Islet precursor cell (in vitro differentiated cells): Measurements from ENCODE around the gene BCL11A.

Experiments used
- DNase-seq: peaks from one replicate; pipeline ENCODE4 v3.0.0-alpha.2; 2018

Gene BCL11A

DNA sequence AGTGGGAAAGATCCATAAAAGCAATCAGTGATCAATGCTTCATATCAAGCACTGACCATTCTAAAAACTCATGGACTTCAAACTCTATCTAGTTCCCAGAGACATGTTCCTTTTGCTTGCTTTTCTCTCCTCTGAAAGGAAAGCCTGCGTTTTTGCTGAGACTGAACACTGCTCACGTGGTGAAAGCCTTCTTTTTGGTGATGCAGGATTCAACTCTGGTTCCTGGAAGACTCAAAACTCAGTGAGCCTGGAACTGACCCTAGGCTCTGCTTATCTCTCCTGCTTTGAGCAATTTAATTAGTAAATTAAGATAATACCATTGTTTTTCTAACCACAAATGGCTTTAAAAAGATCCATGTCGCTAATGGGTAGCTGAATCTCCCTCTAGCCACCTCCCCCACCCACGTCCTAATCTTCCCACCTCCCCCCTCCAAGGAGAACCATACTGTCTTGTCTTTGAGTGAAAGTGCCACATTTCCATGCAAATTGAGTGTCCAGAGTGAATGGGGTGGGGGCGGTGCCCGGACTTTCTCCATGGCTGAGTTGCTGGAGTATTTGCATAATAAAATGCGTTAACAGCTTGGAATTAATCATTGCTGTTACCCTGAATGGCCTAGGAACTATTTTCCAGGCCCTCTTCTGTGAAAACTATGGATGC is 130.5 kb downstream of the BCL11A start:
- no peak for DNase-seq

DNA sequence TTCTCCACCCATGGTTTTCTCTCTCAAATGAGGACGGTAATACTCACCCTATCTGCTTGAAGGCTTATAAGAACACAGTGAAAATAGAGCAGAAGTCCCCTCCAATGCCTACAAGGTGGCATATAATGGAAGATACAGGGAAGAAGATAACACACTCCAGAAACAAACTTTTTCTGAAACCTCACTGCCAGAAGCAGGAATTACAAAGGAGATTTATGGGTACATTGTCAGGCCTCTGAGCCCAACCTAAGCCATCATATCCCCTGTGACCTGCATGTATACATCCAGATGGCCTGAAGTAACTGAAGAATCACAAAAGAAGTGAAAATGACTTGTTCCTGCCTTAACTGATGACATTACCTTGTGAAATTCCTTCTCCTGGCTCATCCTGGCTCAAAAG is 136.2 kb downstream of the BCL11A start:
- DNase-seq, result peak; percentile 21

DNA sequence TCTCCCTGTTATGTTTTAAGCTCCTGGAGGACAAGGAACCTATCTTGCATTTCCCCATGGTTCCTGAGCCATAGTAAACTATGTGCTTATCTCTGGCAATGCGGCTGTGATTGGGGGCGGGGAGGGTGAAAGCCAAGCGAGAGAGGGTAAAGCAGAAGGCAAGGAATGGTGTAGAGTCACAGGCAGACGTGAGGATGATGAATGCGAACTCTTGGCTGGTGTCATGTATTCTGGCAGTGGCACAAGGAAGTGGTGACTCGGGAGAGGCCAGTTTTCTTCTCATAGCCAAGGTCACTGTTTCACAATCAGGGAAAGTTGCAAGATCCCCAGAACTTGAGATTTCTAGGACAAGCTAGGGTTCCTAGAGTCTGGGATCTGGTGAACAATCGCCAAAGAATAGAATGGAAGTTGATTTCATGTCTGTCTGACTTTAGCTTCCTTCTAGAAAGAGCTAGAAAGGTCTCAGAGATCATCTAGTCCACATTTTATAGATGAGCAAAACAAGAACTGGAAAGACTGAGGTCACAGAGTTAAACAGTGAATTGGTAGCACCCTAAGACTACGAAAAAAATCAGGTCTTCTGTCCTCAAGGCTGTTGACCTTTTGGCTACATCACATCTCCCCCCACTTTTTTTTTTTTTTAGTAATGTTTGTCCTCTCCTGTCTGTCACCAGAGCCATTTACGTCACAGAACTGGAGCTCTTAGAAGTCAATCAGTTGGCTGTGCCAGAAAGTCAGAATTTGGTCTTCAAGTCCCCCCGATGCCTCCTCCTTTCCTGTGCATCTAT is 137.0 kb downstream of the BCL11A start:
- peak; percentile 60 for DNase-seq

DNA sequence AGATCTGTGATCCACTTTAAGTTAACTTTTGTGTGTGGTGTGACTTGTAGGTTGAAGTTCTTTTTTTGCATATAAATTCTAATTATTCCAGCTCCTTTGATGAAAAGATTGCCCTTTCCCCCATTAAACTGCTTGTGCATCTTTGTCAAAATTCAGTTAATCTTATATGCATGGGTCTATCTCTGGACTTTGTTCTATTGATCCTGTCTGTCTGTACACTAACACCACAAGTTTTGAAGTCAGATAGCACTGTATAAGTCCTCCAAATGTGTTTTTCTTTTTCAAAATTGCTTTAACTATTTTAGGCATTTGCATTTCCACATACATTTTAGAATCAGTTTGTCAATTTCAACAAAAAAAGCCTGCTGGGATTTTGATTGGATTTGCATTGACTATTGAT is 137.6 kb downstream of the BCL11A start:
- no peak for DNase-seq

DNA sequence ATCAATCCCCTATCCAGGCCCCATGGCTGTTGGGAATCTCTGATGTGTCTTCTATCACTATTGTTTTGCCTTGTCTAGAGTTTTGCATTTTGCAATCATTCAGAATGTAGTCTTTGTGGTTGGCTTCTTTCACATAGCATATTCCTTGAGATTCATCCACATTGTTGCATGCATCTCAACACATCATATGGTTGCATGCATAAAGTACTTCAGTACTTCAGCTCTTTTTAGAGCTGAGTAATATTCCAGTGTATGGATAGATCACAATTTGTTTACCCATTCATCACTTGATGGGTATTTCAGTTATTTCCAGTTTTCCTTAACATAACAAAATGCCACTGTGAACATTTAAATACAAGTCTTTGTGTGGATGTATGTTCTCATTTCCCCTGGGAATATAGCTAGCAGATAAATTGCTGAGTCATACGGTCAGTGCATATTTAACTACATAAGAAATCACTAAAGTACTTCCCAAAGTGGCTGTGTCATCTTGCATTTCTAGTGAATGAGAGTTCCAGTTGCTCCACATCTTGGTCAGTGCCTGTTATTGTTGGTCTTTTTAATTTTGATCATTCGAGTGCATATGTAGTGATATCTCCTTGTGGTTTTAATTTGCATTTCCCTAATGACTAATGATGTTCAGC is 138.8 kb downstream of the BCL11A start:
- DNase-seq, result no peak

DNA sequence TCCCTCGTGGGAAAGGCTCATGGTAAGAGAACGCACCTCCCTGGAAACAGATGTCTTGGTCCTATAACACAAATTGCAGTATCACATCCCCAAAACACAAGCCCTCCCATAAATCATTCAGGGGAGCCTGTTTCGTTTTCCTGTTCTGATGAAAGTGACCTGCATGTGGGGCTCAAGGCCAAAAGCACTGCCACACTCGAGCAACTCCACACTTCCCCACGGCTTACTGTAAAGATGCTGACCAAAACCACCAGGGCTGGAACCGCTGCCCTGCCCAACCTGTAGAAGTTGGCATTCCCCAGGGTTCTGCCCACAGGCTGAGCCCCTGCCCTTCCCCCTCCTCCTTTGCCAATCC is 139.7 kb downstream of the BCL11A start:
- no peak for DNase-seq

DNA sequence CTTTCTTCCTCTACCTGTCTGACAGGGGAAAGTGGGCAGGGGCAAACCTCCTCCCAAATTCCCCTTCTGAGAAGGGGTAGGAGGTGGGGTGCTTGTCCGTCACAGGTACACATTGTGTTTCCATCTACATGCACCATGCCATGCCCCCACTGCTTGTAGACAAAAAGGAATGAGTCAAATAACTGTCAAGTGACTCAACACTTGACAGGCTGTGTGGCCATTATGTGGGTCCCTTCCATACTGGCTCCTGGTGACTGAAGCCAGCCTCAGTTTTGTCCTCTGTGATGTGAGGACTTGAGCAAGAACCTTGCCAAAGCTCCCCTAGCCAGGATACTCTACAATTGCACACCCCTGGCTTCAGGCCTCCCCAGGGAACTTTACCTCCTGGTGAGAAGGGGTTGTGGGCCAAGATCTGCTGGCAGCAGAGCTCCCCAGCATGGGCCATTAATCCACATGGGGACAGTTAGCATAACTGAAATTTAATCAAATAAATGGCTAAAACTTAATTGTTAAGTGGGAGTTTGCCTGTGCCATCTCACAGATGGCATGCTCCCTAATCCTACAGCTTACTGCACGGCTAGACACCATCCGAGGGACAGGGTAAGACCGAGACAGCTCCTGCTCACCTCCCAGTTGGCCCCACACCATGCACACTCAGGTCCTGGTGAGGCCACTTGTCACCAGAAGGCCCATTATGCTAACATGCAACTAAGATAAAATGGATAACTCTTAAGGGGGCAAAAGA is 140.2 kb downstream of the BCL11A start:
- DNase-seq, result no peak

DNA sequence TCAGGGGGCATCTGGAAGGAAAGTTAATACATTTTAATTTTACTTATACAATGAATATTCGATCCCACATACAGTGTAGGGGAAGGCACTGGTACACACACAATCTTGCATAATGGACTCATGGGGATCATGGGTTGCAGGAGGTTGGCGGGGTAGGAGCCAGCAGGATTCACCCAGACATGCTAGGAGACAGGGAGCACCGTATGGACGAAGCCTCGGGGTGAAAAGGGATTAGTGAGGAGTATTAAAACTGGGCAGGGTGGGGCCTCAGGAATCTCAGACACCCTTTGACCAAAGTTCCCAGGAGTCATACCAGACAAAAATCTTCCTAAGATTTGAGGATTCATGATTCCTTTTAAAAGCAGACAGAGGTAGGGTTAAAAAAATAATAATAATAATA is 140.8 kb downstream of the BCL11A start:
- DNase-seq, result no peak

DNA sequence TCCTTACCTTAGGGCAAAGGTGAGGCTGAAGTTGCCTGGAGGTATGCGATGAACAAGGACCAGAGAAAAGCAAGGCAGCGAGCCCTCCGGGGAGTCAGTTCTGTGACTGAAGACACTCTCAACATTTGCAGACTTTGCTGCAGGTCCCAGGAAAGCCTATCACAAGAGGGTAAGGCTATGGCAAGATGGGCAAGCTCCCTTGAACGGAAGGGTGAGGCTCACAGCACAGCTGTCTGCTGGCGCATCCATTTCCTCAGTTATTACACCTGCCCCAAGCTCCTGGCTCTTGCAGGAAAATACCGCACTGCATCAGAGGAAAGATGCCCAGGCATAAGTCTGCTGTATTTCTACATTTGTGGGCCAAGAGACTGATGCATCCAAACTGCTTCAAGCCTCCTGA is 141.4 kb downstream of the BCL11A start:
- DNase-seq, result peak; percentile 45

DNA sequence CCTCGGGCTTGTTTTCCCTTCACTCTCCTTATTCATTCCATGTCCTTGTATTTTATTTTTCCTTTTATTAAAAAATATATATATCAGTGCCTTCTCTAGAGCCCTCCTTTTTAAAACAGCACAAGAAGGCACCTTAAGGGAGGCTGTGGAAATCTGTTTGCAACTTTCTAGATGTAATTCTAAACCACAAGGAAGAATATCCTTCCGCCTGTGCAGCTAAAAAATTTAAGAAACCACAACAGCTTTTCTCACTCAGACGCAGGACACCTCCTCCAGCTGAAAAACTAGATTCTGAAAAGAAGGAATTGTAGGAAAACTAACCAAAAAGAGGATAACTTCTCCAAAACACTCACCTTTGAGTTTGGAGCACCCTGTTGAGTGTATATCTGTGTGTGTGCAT is 142.2 kb downstream of the BCL11A start:
- DNase-seq, result no peak

DNA sequence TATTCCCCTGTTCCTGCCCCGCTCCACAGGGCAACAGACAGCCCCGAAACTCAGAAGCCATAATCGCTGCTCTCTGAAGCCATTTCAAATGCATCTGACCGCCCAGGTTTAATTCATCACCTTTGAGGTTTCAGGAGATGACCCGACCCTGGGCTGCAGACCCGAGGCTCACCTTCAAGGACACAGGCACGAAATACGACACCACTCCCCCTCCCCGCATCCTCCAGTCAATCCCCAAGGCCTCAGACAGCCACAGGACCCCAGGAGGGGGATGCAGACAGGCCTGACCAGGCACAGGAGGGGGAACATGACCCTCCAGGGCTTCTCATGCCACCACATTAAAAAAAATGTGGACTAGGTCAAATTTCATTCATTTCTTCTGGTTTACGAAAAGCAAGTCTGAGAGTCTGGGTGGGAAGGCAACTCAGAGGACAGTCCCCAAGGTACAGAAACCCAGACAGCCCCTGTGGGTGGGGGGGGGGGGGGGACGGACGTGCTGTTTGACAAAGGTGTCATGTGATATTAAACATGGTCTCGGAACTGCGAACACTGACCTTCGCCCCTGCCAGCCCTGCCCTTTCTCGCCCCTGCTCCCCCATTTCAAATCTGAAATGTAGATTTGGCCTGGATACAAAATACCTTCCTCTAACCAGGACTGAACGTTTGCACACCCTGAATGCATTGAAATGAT is 142.9 kb downstream of the BCL11A start:
- DNase-seq, result peak; percentile 73

DNA sequence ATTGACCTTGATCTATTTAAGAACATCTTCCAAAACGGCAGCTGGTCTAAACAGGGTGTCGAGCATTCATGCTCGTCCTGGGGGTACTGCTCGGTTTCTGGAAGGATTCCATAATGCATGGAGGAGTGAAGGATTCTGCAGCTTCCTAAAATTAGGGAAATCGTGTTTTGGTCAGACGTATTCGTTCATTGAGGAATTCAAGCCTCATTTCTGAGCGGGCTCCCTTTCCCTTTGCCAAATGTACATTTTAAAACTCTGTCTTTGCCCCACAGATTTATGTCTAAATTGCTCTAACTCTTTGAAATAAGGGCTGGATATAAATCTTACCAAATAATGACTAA is 144.0 kb downstream of the BCL11A start:
- DNase-seq, result peak; percentile 19

DNA sequence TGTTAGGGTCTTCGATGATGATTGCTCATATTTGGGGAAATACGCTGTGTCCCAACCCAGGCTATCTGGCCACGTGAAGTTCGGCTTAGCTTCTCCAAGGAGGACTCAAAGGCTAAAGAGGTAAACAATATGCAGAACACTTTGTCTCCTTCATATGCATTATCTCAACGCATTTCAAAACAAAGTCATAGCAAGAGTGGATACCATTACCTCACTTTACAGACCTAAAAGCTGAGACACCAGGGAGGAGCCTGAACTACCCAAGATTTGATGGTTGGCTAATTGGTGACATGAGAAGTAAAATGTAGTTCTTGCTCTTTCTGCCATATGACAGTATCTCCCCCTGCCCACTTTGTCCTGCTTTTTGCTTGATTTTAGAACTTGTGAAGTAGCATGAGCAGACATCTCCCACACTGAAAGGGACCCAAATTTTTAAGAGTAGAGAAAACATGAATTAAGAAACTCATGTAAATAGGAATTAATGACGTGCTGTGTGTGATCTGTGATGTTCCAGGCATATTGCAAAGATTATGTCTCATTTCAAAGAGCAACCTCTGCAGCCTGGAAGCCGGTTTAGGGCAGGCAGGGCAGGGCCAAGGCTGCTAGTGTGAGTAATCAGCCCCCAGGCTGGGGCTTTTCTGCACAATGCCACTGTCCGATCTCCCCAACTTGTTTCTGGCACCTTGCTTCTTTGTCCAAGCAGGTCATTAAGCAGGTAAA is 144.5 kb downstream of the BCL11A start:
- peak; percentile 70 for DNase-seq

DNA sequence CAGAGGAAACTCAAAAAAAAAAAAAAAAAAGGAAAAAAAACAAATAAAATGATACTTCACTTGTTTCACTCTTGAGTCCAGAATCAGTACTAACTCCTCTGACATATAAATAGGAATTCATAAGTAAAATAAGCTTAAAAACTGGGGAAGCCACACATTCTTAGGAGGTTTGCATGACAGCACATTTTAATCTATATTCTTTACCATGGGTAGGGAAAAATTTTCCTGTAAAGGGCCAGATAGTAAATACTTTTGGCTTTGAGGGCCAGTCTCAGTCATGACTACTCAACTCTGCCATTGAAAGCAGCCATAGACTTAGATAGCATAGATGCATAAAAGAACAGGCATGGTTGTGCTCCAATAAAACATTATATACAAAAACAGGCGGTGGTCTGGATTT is 145.2 kb downstream of the BCL11A start:
- DNase-seq, result no peak

DNA sequence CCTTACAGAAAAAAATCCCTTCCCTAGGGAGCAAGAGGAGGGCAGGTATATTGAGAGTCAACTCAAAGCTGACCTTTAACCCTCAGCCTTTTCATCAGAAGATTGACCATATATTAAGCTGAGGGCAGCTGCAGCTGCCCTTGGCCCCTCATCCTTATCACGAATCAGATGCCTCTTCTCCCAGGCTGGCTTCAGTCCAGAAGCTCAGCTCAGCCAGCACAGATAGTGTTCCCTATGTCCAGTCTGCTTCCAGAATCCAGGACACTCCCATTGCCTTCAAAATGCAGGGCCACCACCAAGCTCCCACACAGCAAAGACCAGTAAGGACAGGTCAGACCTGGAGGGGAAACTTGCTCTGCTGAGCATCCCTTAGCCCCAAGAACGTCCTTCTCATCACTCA is 146.1 kb downstream of the BCL11A start:
- no peak for DNase-seq

DNA sequence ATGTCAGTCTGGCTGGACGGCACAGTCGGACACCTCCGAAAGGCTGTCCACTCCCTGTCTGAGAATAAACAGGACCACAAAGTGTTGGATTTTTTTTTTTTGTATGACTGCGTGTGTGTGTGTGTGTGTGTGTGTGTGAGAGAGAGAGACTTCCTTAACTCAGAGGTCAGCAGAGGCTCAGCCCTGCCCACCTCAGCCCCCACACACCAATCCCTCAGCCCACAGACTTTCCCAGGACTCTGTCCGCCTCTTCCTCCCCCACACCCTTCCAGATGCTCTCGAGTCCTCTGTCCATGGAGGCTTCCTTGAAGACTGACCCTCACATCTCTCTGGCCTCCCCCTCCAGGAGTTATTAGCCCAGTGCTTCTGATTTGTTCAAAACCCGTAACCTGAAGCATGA is 147.3 kb downstream of the BCL11A start:
- DNase-seq, result peak; percentile 72

DNA sequence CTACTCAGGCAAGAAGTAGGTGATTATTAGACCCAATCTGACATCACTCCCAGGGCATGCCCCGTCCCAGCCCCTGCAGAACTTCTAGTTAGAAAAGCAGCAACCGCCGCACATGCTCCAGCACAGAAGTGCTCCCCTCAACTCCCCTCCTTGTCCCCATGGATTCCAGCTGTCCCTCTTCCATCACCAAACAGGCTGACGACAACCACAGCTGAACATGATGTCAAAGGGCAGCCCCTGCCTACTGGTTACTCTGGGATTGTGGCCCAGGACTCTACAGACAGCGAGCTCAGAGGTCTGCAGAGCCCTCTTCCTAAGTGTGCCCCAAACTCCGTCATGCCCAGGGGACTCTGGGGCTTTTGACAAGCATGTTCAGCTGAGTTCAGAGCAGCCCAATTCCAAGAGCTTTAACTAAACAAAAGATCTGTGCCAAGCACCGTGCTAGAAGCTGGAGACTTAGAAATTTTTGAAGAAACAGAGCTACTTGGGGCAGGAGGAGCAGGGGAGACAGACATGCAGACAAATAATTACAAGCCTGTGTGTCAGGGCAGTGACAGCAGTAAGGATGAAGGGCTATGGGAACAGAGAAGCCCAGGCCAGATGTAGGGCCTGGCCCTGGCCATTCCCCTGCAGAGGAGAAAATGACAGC is 148.1 kb downstream of the BCL11A start:
- DNase-seq, result no peak
